WI38 (cell line): ENCODE data around the gene CNKSR1.
"Not testable (repeated sequence)": the region's sequence is repeated elsewhere in the genome, so short reads cannot be mapped to it uniquely, and the experiment has no call there.

ENCODE experiments used
- H3K4me3 ChIP-seq: 2 replicates; pipeline ENCODE4 v1.5.1; 2011; ENCODE audit warnings: low read depth, mild to moderate bottlenecking, control low read depth, low read length
- TF ChIP-seq, protein P1 (sequence below): IDR thresholded peaks from 2 replicates; pipeline ENCODE4 v1.5.1; 2012; ENCODE audit warnings: low read depth, mild to moderate bottlenecking, control low read depth, low read length

The CNKSR1 gene

DNA sequence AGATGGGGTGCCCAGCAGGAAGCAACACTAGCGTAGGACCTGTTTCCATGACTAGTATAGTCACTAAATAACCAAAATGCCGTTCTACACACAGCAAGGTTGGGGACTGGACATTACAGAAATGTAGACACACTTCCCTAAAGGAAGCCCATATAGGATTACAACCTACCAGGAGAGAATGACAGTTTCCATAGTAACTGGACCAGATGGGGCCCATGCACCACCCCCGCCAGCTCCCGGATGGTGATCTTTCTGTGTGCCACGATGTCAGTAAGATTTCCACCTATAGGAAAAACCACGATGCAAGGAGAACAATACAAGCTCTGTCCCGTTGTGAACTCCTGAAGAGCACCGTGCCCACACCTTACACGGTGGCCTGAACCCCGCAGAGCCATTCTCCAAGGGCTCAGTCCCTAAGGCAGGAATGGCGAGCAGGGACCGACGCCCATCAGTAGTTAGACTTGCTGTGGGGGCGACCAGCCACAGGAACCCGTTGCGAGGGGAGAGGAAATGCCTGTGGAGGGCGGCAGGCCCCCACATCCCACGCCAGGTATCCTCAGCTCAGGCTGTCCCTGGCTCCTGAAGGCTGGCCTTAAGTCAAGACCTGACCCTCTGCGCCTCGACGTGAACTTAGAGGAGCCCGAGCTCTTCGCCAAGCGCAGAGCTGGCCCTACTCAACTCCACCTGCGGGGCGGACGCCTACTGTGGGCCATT, 43.1 kb downstream of the CNKSR1 start:
- no peak overlapping the region for H3K4me3 ChIP-seq
- TF ChIP-seq, protein P1, sequence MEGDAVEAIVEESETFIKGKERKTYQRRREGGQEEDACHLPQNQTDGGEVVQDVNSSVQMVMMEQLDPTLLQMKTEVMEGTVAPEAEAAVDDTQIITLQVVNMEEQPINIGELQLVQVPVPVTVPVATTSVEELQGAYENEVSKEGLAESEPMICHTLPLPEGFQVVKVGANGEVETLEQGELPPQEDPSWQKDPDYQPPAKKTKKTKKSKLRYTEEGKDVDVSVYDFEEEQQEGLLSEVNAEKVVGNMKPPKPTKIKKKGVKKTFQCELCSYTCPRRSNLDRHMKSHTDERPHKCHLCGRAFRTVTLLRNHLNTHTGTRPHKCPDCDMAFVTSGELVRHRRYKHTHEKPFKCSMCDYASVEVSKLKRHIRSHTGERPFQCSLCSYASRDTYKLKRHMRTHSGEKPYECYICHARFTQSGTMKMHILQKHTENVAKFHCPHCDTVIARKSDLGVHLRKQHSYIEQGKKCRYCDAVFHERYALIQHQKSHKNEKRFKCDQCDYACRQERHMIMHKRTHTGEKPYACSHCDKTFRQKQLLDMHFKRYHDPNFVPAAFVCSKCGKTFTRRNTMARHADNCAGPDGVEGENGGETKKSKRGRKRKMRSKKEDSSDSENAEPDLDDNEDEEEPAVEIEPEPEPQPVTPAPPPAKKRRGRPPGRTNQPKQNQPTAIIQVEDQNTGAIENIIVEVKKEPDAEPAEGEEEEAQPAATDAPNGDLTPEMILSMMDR = no peak

DNA sequence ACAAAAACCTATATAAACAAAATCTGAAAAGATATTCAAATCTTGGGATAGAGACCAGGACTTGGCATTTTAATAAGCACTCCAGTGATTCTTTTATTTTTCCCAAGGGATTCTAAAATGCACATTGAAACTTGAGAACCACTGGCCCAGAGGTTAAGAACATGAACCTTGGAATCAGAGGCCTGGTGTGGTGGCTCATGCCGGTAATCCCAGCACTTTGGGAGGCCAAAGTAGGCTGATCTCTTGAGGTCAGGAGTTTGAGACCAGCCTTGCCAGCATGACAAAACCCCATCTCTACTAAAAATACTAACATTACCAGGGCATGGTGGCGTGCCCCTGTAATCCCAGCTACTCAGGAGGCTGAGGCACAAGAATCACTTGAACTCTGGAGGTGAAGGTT, 43.8 kb downstream of the CNKSR1 start:
- H3K4me3 ChIP-seq = no peak overlapping the region
- TF ChIP-seq, protein P1 = no peak

DNA sequence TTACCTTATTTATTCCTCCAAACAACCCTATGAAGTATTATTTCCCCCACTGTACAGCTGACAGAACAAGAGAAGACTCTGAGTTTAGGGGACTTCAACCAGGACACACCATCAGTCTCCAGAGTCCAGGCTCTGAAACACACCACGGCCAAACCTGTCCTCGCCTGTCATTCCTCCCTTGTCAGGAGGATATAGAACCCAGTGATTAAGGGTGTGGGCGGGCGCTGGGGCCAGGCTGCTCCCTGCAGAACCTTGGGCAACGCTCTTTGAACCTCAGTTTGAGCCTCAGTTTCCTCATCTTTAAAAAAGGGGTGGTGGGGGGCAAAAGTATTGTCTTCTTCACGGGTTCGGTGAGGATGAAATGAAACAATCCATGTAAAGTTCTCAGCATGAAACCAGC, 47.3 kb downstream of the CNKSR1 start:
- H3K4me3 ChIP-seq = no peak overlapping the region
- TF ChIP-seq, protein P1 = no peak

GRCh38 chr1:26225033-26225831, 47.9 kb downstream of the CNKSR1 start:
- H3K4me3 ChIP-seq = no peak overlapping the region

DNA sequence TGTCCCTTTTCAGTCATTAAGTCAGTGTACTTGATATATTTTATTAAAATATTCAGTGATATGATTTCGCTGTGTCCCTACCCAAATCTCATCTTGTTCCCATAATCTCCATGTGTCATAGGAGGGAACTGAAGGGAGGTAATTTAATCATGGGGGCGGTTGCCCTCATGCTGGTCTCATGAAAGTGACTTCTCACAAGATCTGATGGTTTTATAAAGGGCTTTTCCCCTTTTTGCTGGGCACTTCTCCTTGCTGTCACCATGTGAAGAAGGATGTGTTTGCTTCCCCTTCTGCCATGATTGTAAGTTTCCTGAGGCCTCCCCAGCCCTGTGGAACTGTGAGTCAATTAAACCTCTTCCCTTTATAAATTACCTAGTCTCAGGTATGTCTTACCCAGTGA, 53.4 kb downstream of the CNKSR1 start:
- not testable (repeated sequence) for H3K4me3 ChIP-seq

More at GRCh38 chr1:26225033-26225831, 47.9 kb downstream of the CNKSR1 start:
- TF ChIP-seq, protein P1 = no peak

DNA sequence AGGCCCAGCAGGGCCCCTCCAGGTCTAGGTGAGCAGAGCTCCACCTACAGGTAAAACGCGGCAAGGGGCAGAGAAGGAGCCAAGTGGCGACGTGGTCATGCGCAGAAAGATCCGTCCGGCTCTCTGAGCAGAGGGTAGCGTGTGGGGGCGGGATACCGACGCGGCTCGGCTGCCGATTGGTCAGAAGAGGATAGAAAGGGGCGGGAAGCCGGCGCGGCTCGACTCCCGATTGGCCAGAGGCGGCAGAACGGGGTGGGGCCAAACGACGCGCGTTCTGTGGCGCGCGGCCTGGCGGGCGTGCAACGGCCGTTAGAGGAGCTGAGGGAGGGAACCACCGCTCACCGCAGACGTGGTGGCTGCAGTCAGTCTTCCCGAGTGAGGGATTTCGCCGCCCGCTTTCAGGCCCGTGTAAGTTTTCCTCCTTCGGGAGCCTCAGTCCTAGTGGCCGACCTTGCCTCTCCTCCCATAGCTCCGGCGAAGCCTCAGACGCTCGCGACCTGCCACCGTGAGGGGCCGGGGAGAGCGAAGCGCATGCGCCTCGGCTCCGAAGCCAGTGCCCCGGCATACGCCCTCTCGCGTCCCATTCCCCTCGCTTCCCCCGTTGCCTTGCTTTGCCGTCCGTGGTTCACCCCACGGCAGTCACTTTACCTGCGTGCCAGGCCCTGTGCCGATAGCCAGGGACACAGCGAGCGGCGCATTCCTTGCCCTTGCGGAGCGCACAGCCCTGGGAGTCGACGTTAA, 56.8 kb downstream of the CNKSR1 start, which contains the start of gene CEP85:
Gene CEP85, plus strand, starts transcription at position 298 of the 741 bp plus-strand sequence. CDS start 5,584 bp downstream, outside the sequence.
- TF ChIP-seq, protein P1 = peak; percentile 67
- peak within 1 kb of the TSS; percentile 86 for H3K4me3 ChIP-seq

DNA sequence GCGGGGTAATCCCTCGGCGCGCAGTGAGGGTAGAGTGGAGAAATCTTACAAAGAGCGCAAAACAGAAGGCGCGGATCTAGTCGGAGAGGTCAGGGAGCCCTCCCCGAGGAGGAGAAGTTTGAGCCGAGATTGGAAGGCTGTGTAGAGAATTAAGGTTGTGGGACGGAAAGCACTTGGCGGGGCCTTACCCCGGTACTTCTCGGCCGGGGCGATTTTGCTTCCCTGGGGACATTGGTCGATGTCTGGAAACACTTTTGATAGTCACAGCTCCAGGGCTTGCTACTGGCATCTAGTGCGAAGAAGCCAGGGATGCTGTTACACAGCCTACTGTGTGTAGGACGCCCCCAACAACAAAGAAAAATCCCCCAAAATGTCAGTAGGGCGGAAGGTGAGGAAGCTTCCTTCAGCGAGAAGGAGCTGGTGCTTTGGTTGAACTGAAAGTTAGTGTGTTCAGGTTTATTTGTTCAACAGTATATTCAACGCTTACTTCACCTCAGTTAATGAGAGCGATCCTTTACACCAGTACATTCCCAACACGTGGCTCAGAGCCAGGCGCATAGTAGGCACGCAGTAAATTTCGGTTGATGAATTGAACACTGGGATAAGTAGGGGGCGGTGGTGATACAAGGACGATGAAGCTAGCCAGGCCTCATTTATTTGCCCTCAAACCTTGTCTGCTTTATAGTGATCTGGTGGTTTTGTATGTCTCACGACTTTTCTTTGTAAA, 57.5 kb downstream of the CNKSR1 start:
- TF ChIP-seq, protein P1 = no peak
- H3K4me3 ChIP-seq = peak overlapping the region; percentile 86
